ENCODE data around the gene MACROD2. TPM values are rescaled to one million over a fixed set of nuclear protein-coding genes. Genes with fewer than 3 reads are reported as not detected.

Gene MACROD2
- total RNA-seq, 1 experiment from 2014 or later, result 1.6 TPM

GRCh38 chr20:15060265-15061060 is 1065.1 kb downstream of the MACROD2 start:
- no peaks in the 10 kb centered on the region for H3K79me2 ChIP-seq (ENCODE audit: insufficient read depth, low read length)
- no peak overlapping the region for H3K27ac ChIP-seq (ENCODE audit: insufficient read length, low read depth, low read length)
- no peak for TF ChIP-seq CTCF (conservative IDR thresholded peaks at IDR 0.05)
- no peak overlapping the region for H2AK5ac ChIP-seq (ENCODE audit: insufficient read length, low read length)
- Mint-ChIP-seq H3K9me3 (no peaks in the 10 kb centered on the region), H3K4me1 (peaks cover 14 to 18% of the 10 kb centered on the region in 2 experiments), H3K27ac (no peak overlapping the region; a peak in 1 of 7 replicates), H3K36me3 (ENCODE audit: insufficient read depth in 1 of 3, low read depth in 3 of 3) (no peaks in the 10 kb centered on the region), H3K4me3 (no peak overlapping the region), H3K27me3 (ENCODE audit: low read depth) (no peaks in the 10 kb centered on the region)
- H3K18ac ChIP-seq (ENCODE audit: insufficient read length, low read depth, low read length), result no peak overlapping the region
- no peak overlapping the region for H2BK120ac ChIP-seq (ENCODE audit: low read depth, low read length, poor library complexity, severe bottlenecking)
- no peak for DNase-seq
- H2BK15ac ChIP-seq (ENCODE audit: low read depth, low read length), result no peak overlapping the region
- H4K8ac ChIP-seq (replicated peaks; ENCODE audit: insufficient read length, low read depth, low read length), result no peak overlapping the region
- no peak overlapping the region for H2BK5ac ChIP-seq (ENCODE audit: insufficient read length, low read length)
- no peak overlapping the region for H3K56ac ChIP-seq (ENCODE audit: insufficient read length, low read depth, low read length)
- no peak overlapping the region for H3K4ac ChIP-seq (ENCODE audit: low read depth, low read length)
- no peak overlapping the region for H3K9ac ChIP-seq (ENCODE audit: extremely low read depth, insufficient read length, low read length)
- no peaks in the 10 kb centered on the region for H3K9me3 ChIP-seq (ENCODE audit: control insufficient read depth, low read depth, low read length)
- H3K4me1 ChIP-seq (ENCODE audit: insufficient read depth, low read length), result 0 out of 2 replicates have a peak, but pooled peaks cover 2% of the 10 kb centered on the region
- no peaks in the 10 kb centered on the region for H3K79me1 ChIP-seq (ENCODE audit: insufficient read depth, low read depth, low read length, poor library complexity, severe bottlenecking)
- H3K23ac ChIP-seq (ENCODE audit: insufficient read length, low read depth, low read length), result no peak overlapping the region
- no peak overlapping the region for H3K14ac ChIP-seq (ENCODE audit: insufficient read depth, low read length)
- no peaks in the 10 kb centered on the region for H4K20me1 ChIP-seq (ENCODE audit: control insufficient read depth, insufficient read depth, insufficient read length)
- H2AFZ ChIP-seq (ENCODE audit: low read length), result no peak overlapping the region
- H3T11ph ChIP-seq (ENCODE audit: low read length), result no peak overlapping the region
- no peaks in the 10 kb centered on the region for H3K23me2 ChIP-seq (ENCODE audit: insufficient read length, low read depth, low read length, poor library complexity, severe bottlenecking)
- H3K27me3 ChIP-seq (ENCODE audit: insufficient read depth, low read length), result no peaks in the 10 kb centered on the region
- H4K5ac ChIP-seq (ENCODE audit: insufficient read length, low read depth, low read length), result no peak overlapping the region
- H2BK20ac ChIP-seq (ENCODE audit: low read depth, low read length, poor library complexity, severe bottlenecking), result no peak overlapping the region
- WGBS (ENCODE audit: extremely low coverage, insufficient read length, low lambda C conversion rate), result no CpG with 5 or more reads among the region's 8 CpGs
- H3K4me2 ChIP-seq (ENCODE audit: insufficient read depth, insufficient read length, low read length), result no peak overlapping the region
- H2BK12ac ChIP-seq (ENCODE audit: insufficient read length, low read depth, low read length), result no peak overlapping the region
- H4K91ac ChIP-seq (ENCODE audit: insufficient read length, low read depth, low read length), result no peak overlapping the region

All from H9 (cell line).